Activated CD4-positive, CD25-positive, alpha-beta regulatory T cell treated with anti-CD3 and anti-CD28 coated beads, Interleukin-2, amount 50 U/mL, for 24 hours (primary cell): ENCODE measurements around the gene TLR9.

Source experiments
- ATAC-seq, 2 donors: fragments of 150-1000 bp; cut with Tn5 transposase; one replicate each; pipeline ENCODE4 v1.10.0; 2021; ENCODE audit warnings: mild to moderate bottlenecking in 1 of 2, moderate library complexity in 1 of 2

The TLR9 gene

GRCh38 chr3:52232279-52233107, 7.0 kb upstream of the TLR9 start:
- no peak for ATAC-seq

- peak; percentile 86 to 89 for ATAC-seq
These were observed 6.2 kb upstream of the TLR9 start for GRCh38 chr3:52231502-52232278.

GRCh38 chr3:52230889-52231499, 5.5 kb upstream of the TLR9 start:
- ATAC-seq: no peak

- ATAC-seq: no peak
These were observed 5.0 kb upstream of the TLR9 start for GRCh38 chr3:52230461-52230860.

GRCh38 chr3:52229656-52230055, 4.2 kb upstream of the TLR9 start:
- ATAC-seq: no peak

GRCh38 chr3:52228751-52229291, 3.4 kb upstream of the TLR9 start:
- no peak for ATAC-seq

GRCh38 chr3:52228266-52228665, 2.8 kb upstream of the TLR9 start:
- no peak for ATAC-seq

GRCh38 chr3:52227766-52228165, 2.3 kb upstream of the TLR9 start:
- ATAC-seq: no peak

GRCh38 chr3:52227117-52227516, 1.7 kb upstream of the TLR9 start:
- ATAC-seq: no peak

GRCh38 chr3:52226229-52226817, 878 bp upstream of the TLR9 start:
- no peak for ATAC-seq

GRCh38 chr3:52223449-52224408, 1.7 kb downstream of the TLR9 start:
- no peak for ATAC-seq

GRCh38 chr3:52222319-52223221, 2.9 kb downstream of the TLR9 start:
- ATAC-seq: no peak

GRCh38 chr3:52221563-52222318, 3.7 kb downstream of the TLR9 start:
- peak; percentile 29 to 43 for ATAC-seq

- no peak for ATAC-seq
These were observed 4.3 kb downstream of the TLR9 start for GRCh38 chr3:52221141-52221562.

- ATAC-seq: peak; percentile 73 to 74
These were observed 4.9 kb downstream of the TLR9 start for GRCh38 chr3:52220380-52221026.

GRCh38 chr3:52218937-52219650, 6.4 kb downstream of the TLR9 start:
- ATAC-seq: no peak

GRCh38 chr3:52218454-52218853, 7.0 kb downstream of the TLR9 start:
- peak in 1 of 2 donors; percentile 27 for ATAC-seq

- ATAC-seq: no peak
These were observed 7.4 kb downstream of the TLR9 start for GRCh38 chr3:52218026-52218425.

GRCh38 chr3:52217409-52217805, 8.0 kb downstream of the TLR9 start:
- ATAC-seq: no peak
